ENCODE measurements around the gene FBXL19. TPM values are rescaled to one million over a fixed set of nuclear protein-coding genes. Genes with fewer than 3 reads are reported as not detected.

FBXL19 gene
- total and polyA plus RNA-seq, 5 donors from 2014 or later, result 0.14 to 13.0 (median 0.19) TPM; not detected in 1

DNA sequence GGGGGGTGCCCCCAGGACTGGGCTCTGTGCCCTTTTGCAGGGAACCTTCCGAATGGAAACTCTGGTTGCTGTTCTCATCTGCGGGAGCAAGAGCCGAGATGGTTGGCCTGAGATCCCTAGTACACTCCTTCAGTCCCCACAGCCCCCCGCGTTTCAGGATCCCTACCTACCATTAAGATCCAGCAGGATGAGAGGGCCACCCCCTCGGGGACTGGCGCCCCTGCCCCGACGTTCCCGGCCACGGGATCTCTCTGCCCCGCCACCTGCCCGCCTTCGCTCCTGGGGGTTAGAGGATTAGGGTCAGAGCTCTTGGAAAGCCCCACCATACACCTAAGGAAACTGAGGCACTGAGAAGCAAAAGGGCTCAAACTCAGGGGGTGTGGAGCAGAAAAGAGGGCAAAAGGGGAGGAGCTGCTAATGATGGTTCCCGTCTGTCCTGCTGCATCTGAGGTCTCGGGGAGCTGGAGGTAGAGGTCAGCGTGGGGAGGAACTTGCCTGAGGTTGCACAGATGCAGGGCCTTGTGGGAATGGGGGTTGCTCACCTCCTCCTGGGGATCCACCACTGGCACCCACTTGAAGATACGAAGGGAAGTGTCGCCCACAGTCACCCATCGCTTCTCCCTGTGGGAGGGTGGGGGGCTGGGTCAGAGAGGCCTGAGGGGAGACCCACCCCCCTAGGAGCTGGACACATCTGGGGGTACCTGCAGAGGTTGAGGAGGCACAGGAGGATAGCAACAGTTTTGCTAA, 30.5 kb upstream of the FBXL19 start:
- H3K36me3 Mint-ChIP-seq, result peaks cover 9% of the 10 kb centered on the region
- H3K27ac ChIP-seq (ENCODE audit: insufficient read depth, low read length, poor library complexity, severe bottlenecking), result peak overlapping the region; percentile 71
- DNase-seq, result no peak

DNA sequence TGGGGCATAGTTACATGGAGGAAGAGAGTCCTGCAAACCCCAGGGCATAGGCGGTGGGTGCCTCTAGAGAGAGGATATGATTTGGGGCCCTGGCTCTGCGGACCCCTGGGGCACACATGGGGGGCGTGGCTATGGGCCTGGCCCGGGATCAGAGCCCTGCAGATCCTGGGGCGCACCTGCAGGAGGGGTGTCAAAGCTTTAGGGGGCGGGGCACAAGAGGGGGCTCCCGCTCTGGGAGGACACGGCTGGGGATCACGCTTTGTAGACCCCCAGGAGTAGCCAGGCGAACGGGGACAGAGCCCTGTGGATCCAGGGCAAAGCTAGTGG, 30.0 kb upstream of the FBXL19 start:
- no peaks in the 10 kb centered on the region for H3K9me3 ChIP-seq (ENCODE audit: control insufficient read depth in 2 of 2, low read length in 2 of 2)
- peak overlapping the region; percentile 55 for H3K4me3 ChIP-seq (ENCODE audit: low read depth, low read length)
- DNase-seq (peak in 1 of 3 donors; percentile 45), ATAC-seq (ENCODE audit: low read depth in 2 of 2) (no peak)
- no peaks in the 10 kb centered on the region for H3K9me3 Mint-ChIP-seq
- peak overlapping the region; percentile 89 to 96 (median 92) for H3K4me3 Mint-ChIP-seq
- peaks cover 15 to 54% (median 26%) of the 10 kb centered on the region in 4 donors for H3K4me1 Mint-ChIP-seq
- peaks cover 4% of the 10 kb centered on the region for H3K27me3 Mint-ChIP-seq
- H3K27ac Mint-ChIP-seq, result peak overlapping the region; percentile 66 to 94 (median 67)
- peaks cover 32% of the 10 kb centered on the region for H3K4me1 ChIP-seq (ENCODE audit: control insufficient read depth, insufficient read depth, low read length, poor library complexity, severe bottlenecking)
- H3K36me3 Mint-ChIP-seq, result peaks cover 9% of the 10 kb centered on the region
- no peaks in the 10 kb centered on the region for H3K27me3 ChIP-seq (ENCODE audit: control insufficient read depth, insufficient read depth, low read length)
- peaks cover 14% of the 10 kb centered on the region for H3K36me3 ChIP-seq (ENCODE audit: control insufficient read depth, insufficient read depth, low read length)
- peak overlapping the region; percentile 71 for H3K27ac ChIP-seq (ENCODE audit: insufficient read depth, low read length, poor library complexity, severe bottlenecking)

More for the DNA sequence above, 30.5 kb upstream of the FBXL19 start:
- H3K9me3 Mint-ChIP-seq, result no peaks in the 10 kb centered on the region
- ATAC-seq (ENCODE audit: low read depth in 2 of 2), result no peak
- H3K9me3 ChIP-seq (ENCODE audit: control insufficient read depth in 2 of 2, low read length in 2 of 2), result no peaks in the 10 kb centered on the region
- peak overlapping the region; percentile 55 for H3K4me3 ChIP-seq (ENCODE audit: low read depth, low read length)
- H3K36me3 ChIP-seq (ENCODE audit: control insufficient read depth, insufficient read depth, low read length), result peaks cover 14% of the 10 kb centered on the region
- peak overlapping the region; percentile 89 to 96 (median 92) for H3K4me3 Mint-ChIP-seq
- H3K27me3 ChIP-seq (ENCODE audit: control insufficient read depth, insufficient read depth, low read length), result no peaks in the 10 kb centered on the region
- H3K27me3 Mint-ChIP-seq, result peaks cover 4% of the 10 kb centered on the region
- H3K27ac Mint-ChIP-seq, result peak overlapping the region; percentile 66 to 94 (median 67)
- peaks cover 32% of the 10 kb centered on the region for H3K4me1 ChIP-seq (ENCODE audit: control insufficient read depth, insufficient read depth, low read length, poor library complexity, severe bottlenecking)
- peaks cover 15 to 54% (median 26%) of the 10 kb centered on the region in 4 donors for H3K4me1 Mint-ChIP-seq

DNA sequence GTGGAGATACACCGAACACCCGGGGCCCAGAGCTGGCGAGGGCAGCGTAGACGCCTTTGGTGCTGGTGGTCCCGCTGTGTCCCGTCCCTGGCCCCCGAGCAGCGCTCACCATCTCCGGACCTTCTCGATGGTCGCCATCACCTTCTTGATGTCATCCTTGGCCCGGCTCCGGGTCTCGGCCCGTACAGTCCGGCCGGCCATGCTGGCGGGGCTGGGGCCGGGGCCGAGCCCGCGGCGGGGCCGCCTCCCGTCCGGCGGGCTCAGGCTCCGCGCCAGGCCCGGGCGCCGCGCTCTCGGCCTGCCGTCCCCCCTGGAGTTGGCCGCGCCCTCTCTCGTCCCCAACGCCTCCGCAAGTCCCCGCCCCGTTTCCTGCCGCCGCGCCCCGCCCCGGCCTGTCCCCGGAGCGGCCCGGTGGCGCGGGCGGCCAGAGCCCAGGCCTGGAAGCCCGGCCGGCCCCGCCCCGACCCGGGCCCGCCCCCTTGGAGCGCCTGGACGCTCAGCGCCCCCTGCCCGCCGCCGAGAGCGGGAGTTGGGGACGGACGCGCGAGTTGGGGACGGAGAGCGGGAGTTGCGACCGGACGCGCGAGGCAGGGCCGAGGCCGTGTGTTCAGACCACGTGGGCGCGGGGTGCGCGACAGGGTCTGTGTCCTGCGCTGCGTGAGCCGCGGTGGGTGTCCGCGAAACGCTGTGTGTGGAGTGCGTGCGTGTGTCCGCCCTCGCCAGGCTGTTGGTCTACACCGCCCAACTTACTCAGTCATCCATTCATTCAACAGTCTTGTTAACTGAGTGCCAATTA, 29.4 kb upstream of the FBXL19 start, which contains the start of gene BCL7C:
TSS of gene BCL7C (minus strand) at position 334 of the 796 bp plus-strand sequence. CDS start at position 201, 133 bp downstream.
- Mint-ChIP-seq H3K4me3 (peak within 1 kb of the TSS; percentile 89 to 96 (median 92)), H3K27me3 (peaks cover 4% of the 10 kb centered on the region), H3K27ac (peak within 1 kb of the TSS; percentile 67 to 95 (median 94)), H3K4me1 (peaks cover 11 to 51% (median 24%) of the 10 kb centered on the region in 4 donors), H3K9me3 (no peaks in the 10 kb centered on the region), H3K36me3 (peaks cover 9% of the 10 kb centered on the region)
- Histone ChIP-seq H3K27me3 (ENCODE audit: control insufficient read depth, insufficient read depth, low read length) (no peaks in the 10 kb centered on the region), H3K27ac (ENCODE audit: insufficient read depth, low read length, poor library complexity, severe bottlenecking) (peak within 1 kb of the TSS; percentile 82), H3K4me1 (ENCODE audit: control insufficient read depth, insufficient read depth, low read length, poor library complexity, severe bottlenecking) (peaks cover 32% of the 10 kb centered on the region), H3K9me3 (ENCODE audit: control insufficient read depth in 2 of 2, low read length in 2 of 2) (no peaks in the 10 kb centered on the region), H3K36me3 (ENCODE audit: control insufficient read depth, insufficient read depth, low read length) (peaks cover 9% of the 10 kb centered on the region), H3K4me3 (ENCODE audit: low read depth, low read length) (peak within 1 kb of the TSS; percentile 55)
- peak; percentile 76 to 82 for ATAC-seq (ENCODE audit: low read depth in 2 of 2)
- peak; percentile 67 to 84 (median 79) for DNase-seq

DNA sequence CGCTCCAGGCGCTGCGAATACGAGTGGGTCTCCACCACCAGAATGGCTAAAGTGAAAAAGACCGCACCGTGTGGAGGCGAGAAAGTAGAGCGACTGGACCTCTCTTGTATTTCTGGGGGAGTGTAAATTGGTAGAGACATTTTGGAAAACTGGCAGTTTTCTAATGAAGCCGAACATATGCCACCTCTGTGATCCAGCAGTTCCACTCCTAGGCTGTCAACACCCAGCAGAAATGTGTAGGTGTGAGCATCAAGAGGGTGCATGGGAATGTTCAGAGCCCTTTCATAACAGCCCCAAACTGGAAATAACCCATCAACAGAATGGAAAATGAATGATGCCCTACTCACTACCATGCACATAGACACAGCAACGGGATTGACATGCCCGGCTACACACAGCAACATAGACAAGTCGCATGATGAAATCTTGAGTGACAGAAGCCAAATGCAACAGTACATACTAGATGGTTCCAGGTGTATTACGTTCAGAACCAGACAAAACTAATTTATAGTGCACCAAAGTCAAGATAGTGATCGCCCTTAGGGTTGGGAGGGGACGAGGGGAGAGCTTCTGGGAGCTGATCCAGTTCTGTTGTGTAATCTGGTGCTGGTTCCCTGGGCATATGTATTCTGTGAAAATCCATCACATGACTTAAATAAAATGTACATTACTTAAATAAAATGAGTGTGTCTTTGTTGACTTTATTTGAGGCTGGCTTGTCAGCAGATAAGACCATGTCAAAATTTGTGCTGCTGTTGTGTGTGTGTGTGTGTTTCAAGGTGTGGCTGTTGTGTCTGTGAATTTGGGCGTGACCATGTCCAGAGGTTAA, 28.6 kb upstream of the FBXL19 start:
- Mint-ChIP-seq H3K27ac (peak overlapping the region; percentile 52 to 95 (median 94)), H3K4me3 (peak overlapping the region; percentile 73 to 92 (median 86)), H3K27me3 (peaks cover 4% of the 10 kb centered on the region), H3K36me3 (peaks cover 7% of the 10 kb centered on the region), H3K4me1 (peaks cover 11 to 51% (median 23%) of the 10 kb centered on the region in 4 donors), H3K9me3 (no peaks in the 10 kb centered on the region)
- H3K27ac ChIP-seq (ENCODE audit: insufficient read depth, low read length, poor library complexity, severe bottlenecking), result peak overlapping the region; percentile 82
- DNase-seq (no peak), ATAC-seq (ENCODE audit: low read depth in 2 of 2) (no peak)
- peaks cover 32% of the 10 kb centered on the region for H3K4me1 ChIP-seq (ENCODE audit: control insufficient read depth, insufficient read depth, low read length, poor library complexity, severe bottlenecking)
- peaks cover 2% of the 10 kb centered on the region for H3K36me3 ChIP-seq (ENCODE audit: control insufficient read depth, insufficient read depth, low read length)
- H3K9me3 ChIP-seq (ENCODE audit: control insufficient read depth in 2 of 2, low read length in 2 of 2), result no peaks in the 10 kb centered on the region
- H3K27me3 ChIP-seq (ENCODE audit: control insufficient read depth, insufficient read depth, low read length), result no peaks in the 10 kb centered on the region
- no peak overlapping the region for H3K4me3 ChIP-seq (ENCODE audit: low read depth, low read length)

DNA sequence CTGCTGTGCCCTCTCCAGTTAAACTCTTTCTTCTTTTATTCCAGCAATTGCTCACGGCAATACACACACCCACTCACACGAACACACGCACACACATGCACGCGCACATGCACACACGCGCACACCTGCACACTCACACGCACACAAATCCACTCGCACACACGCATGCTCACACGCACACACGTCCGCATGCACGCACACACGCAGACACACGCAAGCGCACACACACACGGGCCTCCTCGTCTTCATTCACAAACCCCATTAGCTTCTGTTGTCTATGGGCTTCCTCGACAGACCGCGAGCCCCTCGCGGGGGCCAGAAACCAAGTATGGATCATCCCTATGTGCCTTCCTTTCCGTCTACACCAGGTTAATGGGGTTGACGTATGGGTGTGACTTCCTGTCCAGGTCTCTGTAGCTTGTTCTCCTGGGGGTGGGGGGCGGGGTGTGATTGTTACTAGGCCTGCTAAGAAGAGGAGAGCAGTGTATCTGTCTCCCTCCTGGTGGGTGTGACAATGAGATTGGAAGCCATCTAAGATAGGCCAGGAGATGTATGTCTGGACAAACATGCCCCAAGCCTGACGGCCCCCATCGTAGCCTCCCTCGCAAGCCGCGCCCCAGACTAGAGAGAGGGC, 27.6 kb upstream of the FBXL19 start:
- Histone ChIP-seq H3K9me3 (ENCODE audit: control insufficient read depth in 2 of 2, low read length in 2 of 2) (no peaks in the 10 kb centered on the region), H3K27me3 (ENCODE audit: control insufficient read depth, insufficient read depth, low read length) (no peaks in the 10 kb centered on the region), H3K36me3 (ENCODE audit: control insufficient read depth, insufficient read depth, low read length) (no peaks in the 10 kb centered on the region), H3K4me3 (ENCODE audit: low read depth, low read length) (no peak overlapping the region), H3K27ac (ENCODE audit: insufficient read depth, low read length, poor library complexity, severe bottlenecking) (peak overlapping the region; percentile 51), H3K4me1 (ENCODE audit: control insufficient read depth, insufficient read depth, low read length, poor library complexity, severe bottlenecking) (peaks cover 32% of the 10 kb centered on the region)
- peaks cover 4% of the 10 kb centered on the region for H3K36me3 Mint-ChIP-seq
- peaks cover 11 to 53% (median 24%) of the 10 kb centered on the region in 4 donors for H3K4me1 Mint-ChIP-seq
- DNase-seq (peak in 1 of 3 donors; percentile 60), ATAC-seq (ENCODE audit: low read depth in 2 of 2) (no peak)
- no peaks in the 10 kb centered on the region for H3K9me3 Mint-ChIP-seq
- peak overlapping the region in 2 of 3 donors; percentile 52 to 94 for H3K27ac Mint-ChIP-seq
- peak overlapping the region; percentile 75 to 87 (median 82) for H3K4me3 Mint-ChIP-seq
- peaks cover 4% of the 10 kb centered on the region for H3K27me3 Mint-ChIP-seq

DNA sequence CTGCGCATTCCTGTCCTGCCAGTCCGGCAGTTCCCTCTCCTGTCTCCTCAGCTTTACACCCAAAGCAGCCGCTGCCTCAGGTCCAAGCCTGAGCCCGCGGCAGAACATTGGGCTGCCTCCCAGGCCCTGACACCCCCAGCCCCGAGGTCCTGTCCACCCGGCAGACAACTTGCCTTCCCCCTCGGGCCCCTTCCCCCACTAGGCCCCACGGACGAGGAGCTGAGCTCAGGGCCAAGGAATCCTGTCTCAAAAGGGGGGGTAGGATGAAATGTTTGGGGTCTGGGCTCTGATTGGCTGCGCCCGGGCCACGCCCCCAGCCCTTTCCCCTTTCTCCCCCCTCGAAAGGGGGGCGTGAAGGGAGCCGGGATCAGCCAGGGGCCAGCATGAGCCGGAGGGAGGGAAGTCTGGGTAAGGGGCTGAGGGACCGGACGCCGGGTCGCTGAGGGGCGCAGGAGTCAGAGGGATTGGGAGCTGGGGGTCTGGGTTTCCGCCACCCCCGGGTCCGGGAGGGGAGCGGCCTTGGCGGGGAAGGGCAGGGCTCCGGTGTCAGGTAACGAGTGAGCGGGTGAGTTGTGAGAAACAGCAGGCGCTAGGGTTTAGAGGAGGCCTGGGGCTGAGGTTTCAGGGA, 27.0 kb upstream of the FBXL19 start, which contains the start of gene CTF1:
TSS of gene CTF1 (plus strand) at position 354 of the 628 bp plus-strand sequence. CDS start at position 384, 30 bp downstream.
- H3K9me3 Mint-ChIP-seq, result no peaks in the 10 kb centered on the region
- H3K4me3 Mint-ChIP-seq, result peak within 1 kb of the TSS; percentile 75 to 93 (median 86)
- H3K36me3 Mint-ChIP-seq, result peaks cover 2% of the 10 kb centered on the region
- no peaks in the 10 kb centered on the region for H3K36me3 ChIP-seq (ENCODE audit: control insufficient read depth, insufficient read depth, low read length)
- ATAC-seq (ENCODE audit: low read depth in 2 of 2), result no peak
- H3K27ac Mint-ChIP-seq, result peak within 1 kb of the TSS; percentile 87 to 94 (median 88)
- H3K4me1 Mint-ChIP-seq, result peaks cover 15 to 58% (median 26%) of the 10 kb centered on the region in 4 donors
- no peaks in the 10 kb centered on the region for H3K27me3 ChIP-seq (ENCODE audit: control insufficient read depth, insufficient read depth, low read length)
- H3K27me3 Mint-ChIP-seq, result peaks cover 4% of the 10 kb centered on the region
- H3K9me3 ChIP-seq (ENCODE audit: control insufficient read depth in 2 of 2, low read length in 2 of 2), result no peaks in the 10 kb centered on the region
- H3K27ac ChIP-seq (ENCODE audit: insufficient read depth, low read length, poor library complexity, severe bottlenecking), result peak within 1 kb of the TSS; percentile 51
- DNase-seq, result no peak
- peaks cover 32% of the 10 kb centered on the region for H3K4me1 ChIP-seq (ENCODE audit: control insufficient read depth, insufficient read depth, low read length, poor library complexity, severe bottlenecking)
- peak within 1 kb of the TSS; percentile 37 for H3K4me3 ChIP-seq (ENCODE audit: low read depth, low read length)

All from CD4-positive, CD25-positive, alpha-beta regulatory T cell (primary cell).